IPS-NIHi7 (cell line): ENCODE measurements around the gene OGFR.

Experiments used
- DNase-seq: peaks from one replicate; pipeline ENCODE4 v3.0.0; 2012; ENCODE audit warnings: mixed read lengths; ENCODE audit errors: extremely low spot score

The OGFR gene

DNA sequence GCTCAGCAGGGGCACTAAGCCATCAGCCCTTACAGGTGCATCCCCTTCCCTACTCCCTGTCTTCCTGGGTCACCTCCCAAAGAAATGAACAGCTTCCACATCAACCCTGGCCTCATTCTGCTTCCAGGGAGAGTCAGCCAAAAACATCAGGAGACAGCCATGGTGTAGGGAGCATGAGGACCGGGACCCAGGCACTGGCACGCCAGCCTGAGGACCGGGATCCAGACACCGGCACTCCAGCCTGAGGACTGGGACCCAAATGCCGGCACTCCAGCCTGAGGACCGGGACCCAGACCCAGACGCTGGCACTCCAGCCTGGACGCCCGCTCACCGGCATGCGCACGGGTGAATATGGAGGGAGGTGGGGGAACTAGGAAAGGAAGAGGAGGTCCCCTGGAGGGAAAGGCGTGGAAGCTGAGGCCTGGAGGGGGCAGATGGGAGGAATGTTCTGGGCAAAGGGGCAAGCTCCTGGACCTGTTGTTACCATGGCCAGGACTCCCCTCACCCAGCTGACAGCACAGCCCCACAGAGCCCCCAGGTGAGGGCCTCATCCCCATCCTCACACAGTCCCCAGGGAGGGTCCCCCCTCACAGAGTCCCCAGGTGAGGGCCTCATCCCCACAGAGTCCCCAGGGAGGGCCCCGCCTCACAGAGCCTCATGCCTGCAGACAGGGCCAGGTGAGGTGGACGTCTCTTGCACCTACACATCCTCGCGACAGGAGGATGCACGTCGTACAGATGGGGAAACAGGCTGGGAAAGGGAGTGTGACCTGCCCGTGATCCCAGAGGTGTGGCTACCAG lies 34.3 kb upstream of the OGFR start:
- DNase-seq: no peak

- DNase-seq: no peak
Observed at GRCh38 chr20:62770916-62771315, 33.7 kb upstream of the OGFR start.

DNA sequence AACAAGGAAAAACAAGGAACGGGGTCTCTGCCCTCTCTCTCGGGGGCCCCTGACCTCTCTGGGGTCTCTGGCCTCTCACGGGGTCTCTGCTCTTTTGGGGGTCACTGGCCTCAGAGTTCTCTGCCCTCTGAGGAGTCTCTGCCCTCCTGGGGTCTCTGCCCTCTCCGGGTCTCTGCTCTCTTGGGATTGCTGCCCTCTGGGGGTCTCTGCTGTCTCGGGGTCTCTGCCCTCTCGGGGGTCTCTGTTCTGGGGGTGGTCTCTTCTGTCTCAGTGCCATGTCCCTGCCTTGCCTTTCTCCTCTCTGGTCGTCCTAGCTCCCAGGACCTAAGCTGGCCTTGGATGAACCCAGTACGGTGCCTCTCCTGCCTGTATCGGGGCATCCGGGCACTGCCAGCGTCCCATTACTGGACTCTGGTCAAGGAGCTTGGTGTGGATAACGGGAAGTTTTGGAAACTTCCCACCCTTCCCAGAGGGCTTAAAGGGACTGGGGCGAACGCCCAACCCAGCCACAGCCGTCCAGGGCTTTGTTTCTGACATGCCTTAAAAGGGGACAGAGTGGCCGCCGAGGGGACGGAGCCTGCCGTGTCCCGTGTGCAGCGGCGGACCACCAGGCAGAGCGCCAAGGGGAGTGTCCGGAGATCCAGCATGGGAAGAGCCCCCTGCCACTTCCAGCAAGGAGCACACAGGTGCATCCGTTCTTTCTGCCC lies 33.1 kb upstream of the OGFR start:
- DNase-seq: no peak

- no peak for DNase-seq
Observed at GRCh38 chr20:62772103-62772611, 32.5 kb upstream of the OGFR start.

GRCh38 chr20:62772619-62772989 lies 32.0 kb upstream of the OGFR start:
- DNase-seq: no peak

DNA sequence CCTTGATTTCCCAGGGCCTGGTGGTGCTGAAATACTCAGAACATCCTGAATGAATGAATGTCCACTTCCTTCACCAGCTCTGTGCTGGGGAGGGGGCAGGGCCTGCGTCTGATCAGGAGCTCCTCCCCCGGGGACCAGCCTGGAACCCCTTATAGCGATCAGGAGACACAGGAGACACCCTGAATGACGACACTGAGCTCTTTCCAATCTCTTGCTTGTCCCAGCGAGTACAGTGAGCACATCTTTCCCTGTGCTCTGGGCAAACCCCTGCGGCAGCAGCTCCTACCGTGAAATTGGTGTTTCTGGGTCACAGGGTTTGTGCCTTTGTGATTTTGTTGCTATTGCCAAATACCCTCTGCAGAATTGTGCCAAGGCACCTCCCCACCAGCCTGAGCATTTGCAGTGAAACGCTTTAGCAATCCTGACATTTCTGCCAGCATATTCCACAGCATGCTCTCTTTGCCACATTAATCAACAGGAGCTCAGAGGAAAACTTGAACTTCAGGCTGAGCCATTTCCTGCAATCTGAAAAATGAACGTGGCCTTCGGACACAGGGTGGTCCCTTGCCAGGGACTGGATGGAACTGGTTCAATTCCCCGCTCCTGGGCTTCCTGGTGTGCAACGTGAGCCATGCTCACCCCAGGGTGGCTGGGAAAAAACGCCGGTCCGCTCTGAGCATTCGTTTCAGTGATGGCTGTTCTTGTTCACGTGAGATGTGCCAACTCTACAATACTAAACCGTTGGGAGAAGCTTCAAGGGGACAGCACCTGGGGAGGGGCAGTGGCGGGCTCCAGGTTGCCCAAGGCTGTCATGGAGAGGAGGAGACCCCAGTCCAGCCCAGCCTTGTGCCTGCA lies 31.4 kb upstream of the OGFR start:
- no peak for DNase-seq

GRCh38 chr20:62773845-62774714 lies 30.6 kb upstream of the OGFR start:
- DNase-seq: no peak

DNA sequence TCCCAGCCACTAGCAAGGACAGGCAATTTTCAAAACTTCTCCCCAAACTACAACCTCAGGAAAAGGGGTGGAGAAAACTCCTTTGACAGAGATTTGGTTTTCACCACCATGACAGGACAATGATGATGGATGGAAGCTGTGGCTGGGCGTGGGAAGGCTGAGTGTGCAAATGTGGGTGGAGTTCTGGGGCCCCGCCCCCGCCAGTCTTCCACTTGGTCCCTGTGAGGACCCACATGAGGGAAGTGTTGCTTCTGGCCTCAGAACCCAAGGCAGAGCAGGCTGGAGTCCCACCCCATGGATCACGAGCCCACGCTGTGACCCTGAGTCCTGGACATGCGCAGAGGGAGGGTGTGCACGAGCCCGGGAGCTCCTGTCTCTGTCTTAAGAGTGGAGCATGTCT lies 29.9 kb upstream of the OGFR start:
- no peak for DNase-seq

- no peak for DNase-seq
Observed at GRCh38 chr20:62775206-62775605, 29.4 kb upstream of the OGFR start.

DNA sequence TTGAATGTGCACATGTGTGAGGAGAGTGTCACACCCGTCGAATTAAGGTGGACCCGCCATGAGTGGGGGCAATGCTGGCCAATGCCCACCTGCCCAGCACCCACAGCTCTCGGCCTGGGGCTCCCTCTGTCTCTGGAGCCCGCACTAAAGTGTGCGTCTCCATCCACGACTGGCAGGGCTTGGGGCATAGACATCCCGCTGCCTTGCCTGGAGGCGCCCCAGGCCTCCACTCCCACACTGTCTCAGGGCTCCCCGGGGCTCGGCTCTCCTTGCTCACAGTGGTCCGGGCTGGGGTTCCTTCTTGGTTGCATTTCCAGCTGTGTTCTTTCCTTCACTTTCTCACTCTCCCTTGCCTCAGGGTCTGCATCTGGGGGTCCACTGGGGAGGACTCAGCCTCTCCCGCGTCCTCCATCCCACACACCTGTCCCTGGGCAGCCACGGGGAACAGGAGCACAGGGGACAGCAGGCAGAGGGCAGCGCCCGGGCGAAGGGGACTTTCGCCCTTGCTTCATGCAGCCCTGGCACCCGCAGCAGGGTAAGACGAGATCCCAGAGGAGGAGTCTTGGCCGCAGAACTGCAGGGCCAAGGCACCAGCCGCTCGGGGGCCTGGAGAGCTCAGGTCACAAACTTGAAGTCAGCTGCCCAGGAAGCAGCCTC lies 28.5 kb upstream of the OGFR start:
- no peak for DNase-seq

DNA sequence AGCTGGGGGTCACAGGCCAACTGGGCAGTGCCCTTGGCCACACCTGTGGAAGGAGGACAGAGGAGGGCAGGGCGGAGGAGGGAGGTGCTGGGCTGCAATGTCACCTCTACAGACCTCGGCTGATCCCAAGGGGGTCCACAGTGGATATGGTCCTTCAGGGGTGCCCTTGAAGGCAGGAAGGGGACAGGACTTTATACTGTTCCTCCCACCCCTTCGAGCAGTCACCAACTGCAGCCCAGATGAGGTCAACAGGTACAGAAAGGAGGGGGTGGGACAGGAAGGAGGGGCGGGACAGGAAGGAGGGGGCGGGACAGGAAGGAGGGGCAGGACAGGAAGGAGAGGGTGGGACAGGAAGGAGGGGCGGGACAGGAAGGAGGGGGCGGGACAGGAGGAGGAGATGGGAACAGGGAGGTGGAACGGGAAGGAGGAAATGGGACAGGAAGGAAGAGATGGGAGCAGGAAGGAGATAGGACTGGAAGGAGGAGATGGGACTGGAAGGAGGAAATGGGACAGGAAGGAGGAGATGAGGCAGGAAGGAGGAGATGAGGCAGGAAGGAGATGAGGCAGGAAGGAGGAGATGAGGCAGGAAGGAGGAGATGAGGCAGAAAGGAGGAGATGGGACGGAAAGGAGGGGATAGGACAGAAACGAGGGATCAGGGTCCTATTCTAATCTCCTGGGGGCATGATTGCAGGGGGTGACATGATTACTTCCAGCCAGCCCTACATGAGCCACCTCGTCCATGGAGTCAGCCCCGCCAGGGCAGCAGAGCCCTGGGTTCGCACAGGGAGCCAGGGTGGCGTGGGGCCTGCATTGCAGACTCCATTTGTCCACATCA lies 27.7 kb upstream of the OGFR start:
- DNase-seq: peak; percentile 85

- DNase-seq: no peak
Observed at GRCh38 chr20:62777528-62777830, 27.2 kb upstream of the OGFR start.

- no peak for DNase-seq
Observed at GRCh38 chr20:62778058-62778457, 26.6 kb upstream of the OGFR start.

DNA sequence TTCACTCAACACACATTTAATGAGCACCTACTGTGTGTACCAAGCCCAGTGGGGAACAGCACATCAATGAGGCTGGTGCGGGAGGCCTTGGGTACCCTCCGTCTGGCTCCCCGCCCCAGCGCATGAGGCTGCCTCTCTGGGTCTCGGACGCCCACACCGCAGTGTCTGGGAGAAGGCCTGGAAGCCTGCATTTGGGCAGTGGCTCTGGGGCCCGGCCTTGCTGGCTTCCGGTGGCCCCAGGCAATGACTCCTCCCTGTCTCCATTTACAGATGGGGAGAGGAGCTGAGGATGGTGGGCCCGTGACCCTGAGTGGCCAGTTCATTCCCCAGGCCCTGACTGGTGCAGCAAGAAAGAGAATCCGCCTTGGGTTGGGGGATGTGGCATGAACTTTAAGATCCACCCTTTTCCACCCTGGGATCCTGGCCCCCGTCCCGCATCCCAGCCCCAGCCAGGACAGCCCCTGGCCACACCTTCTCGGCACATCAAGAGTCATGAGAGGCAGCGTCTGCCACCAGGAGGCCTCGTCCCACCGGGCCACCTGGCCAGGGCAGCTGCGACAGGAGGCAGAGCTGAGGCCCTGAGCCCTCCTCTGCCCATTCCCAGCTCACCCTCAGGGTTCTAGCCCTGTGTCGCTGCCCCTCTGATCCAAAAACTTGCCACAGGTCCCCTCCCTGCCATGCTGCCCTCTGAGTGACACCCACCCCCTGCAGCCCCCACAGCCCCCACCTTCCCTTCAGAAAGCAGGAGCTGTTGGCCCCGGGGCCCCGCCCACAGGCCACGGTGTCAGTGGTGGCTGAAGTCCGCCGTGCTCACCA lies 25.8 kb upstream of the OGFR start:
- peak; percentile 56 for DNase-seq

GRCh38 chr20:62779417-62779685 lies 25.3 kb upstream of the OGFR start:
- no peak for DNase-seq

- DNase-seq: no peak
Observed at GRCh38 chr20:62780204-62780603, 24.4 kb upstream of the OGFR start.

- no peak for DNase-seq
Observed at GRCh38 chr20:62780696-62781095, 23.9 kb upstream of the OGFR start.

DNA sequence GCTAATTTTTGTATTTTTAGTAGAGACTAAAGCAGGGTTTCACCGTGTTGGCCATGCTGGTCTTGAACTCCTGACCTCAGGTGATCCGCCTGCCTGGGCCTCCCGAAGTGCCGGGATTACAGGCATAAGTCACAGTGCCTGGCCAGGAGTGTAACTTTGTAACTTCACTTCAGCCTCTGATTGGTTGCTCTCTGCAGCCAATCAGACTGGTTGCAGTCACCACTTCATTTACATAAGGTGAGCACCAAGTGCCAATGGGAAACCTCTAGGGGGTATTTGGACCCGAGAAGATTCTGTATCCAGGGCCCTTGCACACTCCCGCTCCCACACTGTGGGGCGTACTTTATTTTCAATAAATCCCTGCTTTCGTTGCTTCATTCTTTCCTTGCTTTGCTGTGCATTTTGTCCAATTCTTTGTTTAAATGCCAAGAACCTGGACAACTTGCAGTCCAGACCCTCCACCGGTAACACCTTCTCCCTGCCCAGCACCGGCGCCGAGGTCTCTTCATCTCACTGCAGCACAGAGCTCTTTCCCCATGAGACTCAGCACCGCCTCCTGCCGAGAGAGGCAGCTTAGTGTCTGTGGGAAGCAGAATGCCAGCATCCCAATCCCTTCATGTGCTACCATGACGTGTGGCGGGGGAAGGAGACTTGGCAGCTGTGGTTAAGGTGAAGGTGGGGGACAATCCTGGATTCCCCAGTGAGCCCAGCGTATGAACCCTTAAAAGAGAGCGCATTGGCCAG lies 22.3 kb upstream of the OGFR start:
- DNase-seq: no peak

DNA sequence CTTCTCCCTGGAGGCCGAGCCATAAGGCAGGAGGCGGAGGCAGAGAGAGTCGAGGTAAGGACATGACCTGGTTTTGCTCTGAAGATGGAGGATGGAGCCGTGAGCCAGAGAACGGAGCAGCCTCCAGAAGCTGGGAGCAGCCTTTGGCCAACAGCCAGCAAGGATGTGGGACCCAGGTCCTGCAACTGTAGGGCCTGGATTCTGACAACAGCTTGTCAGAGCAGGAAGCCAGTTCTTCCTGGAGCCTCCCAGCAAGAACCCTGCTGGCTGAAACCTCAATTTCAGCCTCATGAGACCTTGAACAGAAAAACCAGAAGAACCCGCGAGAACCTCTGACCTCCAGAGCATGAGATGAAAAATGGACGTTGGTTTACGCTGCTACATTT lies 21.7 kb upstream of the OGFR start:
- no peak for DNase-seq
